Glomerular visceral epithelial cell (primary cell): Measurements from ENCODE around the gene EEF2KMT.
A peak's percentile ranks its signal among the peaks of the same experiment; 100 is the strongest.
"Not testable (repeated sequence)": the region's sequence is repeated elsewhere in the genome, so short reads cannot be mapped to it uniquely, and the experiment has no call there.

ENCODE experiments used
- DNase-seq: peaks from one replicate; pipeline ENCODE4 v3.0.0-alpha.2; 2016; ENCODE audit errors: extremely low spot score

EEF2KMT gene

DNA sequence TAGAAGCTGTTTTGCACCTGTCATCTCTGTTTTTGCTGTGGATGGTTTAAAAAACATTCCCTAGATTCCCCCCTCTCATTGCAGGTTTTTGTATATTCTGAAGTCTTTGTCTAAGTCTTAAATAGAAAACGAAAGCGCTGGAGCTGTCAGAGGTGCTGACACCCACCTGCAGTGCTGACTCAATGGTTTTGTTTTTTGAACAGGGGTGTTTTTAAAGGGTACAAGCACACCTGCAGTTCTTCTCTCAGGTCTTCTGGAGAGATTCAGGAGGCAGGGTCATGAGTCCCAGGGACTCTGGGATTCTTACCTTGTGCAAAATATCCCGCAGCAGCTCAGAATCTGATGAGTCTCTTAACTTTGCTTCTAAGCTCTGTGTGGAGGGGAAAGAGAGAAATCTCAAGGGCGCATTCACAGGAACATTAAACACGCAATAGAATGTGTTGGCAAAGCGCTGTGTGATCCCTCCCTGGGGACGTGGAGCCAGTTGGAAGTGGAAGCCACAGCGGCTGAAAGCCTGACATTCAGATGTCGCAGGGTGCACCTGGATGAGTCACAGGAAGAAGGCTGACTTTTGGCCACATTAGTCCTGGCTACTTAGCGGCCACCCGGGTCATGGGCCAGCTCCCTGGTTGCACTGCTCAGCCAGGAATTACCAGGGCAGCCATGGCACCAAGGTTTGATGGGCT is 2.3 kb downstream of the EEF2KMT start:
- not testable (repeated sequence) for DNase-seq

GRCh38 chr16:5093746-5094145 is 3.8 kb downstream of the EEF2KMT start:
- DNase-seq, result not testable (repeated sequence)

GRCh38 chr16:5093081-5093480 is 4.5 kb downstream of the EEF2KMT start:
- not testable (repeated sequence) for DNase-seq

GRCh38 chr16:5090592-5090991 is 7.0 kb downstream of the EEF2KMT start:
- not testable (repeated sequence) for DNase-seq

- DNase-seq, result not testable (repeated sequence)
Observed at GRCh38 chr16:5089911-5090555, 7.6 kb downstream of the EEF2KMT start.

GRCh38 chr16:5088936-5089335 is 8.7 kb downstream of the EEF2KMT start:
- DNase-seq, result not testable (repeated sequence)

DNA sequence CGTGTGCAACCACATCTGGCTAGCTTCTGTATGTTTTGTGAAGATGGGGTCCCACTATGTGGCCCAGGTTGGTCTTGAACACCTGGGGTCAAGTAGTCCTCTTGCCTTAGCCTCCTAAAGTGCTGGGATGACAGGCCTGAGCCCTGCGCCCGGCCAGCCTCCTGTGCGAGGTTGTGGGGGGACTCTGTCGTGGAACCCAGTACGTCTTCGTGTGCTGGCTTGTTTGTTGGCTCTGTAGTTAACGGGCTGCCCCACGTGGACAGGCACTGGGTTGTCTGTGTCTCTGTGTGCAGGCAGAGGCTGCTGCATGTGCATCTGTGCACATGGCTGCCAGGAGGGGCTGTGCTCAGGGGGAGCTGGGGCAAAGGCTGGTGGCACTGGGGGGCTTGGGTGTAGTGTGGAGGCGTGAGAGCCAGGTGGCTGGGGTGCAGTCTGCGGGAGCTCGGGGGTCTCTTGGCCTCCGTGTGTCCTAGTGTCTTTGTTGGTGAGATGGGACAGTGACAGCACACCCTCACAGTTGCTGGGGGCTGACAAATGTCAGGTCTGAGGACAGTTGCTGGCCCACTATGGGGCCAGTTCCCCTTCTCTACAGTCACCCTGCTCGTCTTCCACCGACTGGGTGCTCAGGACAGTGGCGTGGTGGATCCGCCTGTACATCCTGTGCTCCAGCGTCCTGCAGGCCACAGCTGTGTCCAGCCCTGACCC is 9.4 kb downstream of the EEF2KMT start:
- not testable (repeated sequence) for DNase-seq

GRCh38 chr16:5085716-5086115 is 11.9 kb downstream of the EEF2KMT start:
- DNase-seq, result not testable (repeated sequence)

DNA sequence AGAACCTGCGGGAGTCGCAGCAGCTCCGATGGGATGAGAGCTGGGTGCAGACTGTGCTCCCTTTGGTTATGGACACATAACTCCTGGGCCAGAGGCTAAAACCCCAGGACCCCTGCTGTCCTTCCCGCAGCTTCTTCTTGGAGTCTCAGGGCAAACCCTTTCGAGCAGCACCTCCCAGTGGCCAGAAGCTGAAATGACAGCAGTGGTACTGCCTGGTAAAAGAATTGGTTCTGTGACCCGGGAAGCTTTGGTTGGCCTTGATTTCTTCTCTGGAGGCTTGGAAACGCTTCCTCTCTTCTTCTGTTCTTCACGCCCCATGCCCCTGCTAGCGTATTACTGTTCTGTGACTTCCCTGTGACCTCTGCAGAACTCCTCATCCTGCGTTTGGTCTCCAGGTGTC is 12.8 kb downstream of the EEF2KMT start:
- peak; percentile 44 for DNase-seq

DNA sequence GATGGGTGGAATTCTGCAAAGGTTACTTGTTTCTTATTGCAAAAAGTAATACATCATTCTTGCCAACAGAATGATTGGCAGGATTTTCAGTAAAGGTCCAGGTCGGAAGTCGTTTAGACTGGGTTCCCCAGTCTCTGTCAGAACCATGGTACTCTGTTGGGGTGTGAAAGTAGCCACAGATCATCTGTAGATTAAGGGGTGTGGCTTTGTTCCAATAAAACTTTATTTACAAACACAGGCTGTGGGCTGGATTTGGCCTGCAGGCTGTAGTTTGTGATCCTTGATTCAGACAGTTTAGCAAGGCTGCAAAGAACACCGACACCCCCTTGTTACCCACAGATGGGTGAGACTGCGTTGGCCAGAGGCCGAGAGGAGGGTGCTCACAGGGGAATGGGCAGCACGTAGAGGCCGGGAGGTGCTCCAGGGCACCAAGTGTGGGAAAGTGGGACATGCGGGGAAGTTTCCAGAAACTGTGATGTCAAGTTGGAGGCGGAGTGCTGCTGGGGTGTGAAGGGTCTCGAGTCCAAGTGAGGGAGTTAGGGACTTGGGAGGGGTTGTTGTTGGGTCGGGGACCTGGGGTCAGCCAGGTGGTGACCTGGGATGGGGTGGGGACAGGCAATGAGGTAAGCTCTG is 13.4 kb downstream of the EEF2KMT start:
- not testable (repeated sequence) for DNase-seq

GRCh38 chr16:5083646-5084045 is 13.9 kb downstream of the EEF2KMT start:
- DNase-seq, result not testable (repeated sequence)

GRCh38 chr16:5080996-5081395 is 16.6 kb downstream of the EEF2KMT start:
- DNase-seq, result not testable (repeated sequence)

GRCh38 chr16:5080461-5080860 is 17.1 kb downstream of the EEF2KMT start:
- not testable (repeated sequence) for DNase-seq

GRCh38 chr16:5078626-5079025 is 19.0 kb downstream of the EEF2KMT start:
- DNase-seq, result no peak

DNA sequence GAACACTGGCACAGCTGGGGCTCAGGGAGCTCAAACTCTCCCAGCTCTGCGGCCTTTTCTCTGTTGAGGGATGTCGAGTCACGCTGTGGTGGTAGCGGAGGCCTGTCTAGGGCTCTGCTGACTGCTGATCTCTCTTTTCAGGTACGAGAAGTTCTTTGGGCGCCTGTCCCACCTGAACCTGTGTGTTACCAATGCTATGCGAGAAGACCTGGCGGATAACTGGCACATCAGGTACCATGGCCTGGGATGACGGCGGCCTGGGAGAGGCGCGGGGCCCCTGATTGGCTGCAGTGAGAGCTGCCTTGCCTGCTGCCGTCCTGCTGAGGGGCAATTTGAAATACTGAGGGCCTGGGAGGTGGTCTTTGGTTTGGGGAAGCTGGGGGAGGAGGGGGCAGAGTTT is 20.3 kb downstream of the EEF2KMT start:
- no peak for DNase-seq

DNA sequence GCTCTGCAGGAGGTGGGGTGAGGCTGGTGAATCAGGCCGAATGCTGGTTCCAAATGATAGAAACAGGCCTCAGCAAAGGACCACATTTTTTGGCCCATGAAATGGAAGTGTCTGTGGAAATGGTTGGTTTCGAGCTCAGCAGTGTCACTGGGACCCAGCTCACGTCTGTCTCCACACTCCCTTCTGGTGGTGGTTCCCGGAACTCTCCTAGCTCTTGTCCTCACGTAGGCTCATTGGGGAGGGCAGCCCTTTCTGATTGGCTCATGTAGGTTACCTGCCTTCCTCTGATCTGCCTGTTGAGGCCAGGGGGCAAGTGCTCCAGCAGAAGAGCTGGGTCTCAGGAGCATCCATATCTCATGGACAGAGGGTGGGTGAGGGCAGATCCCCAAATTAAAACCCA is 22.0 kb downstream of the EEF2KMT start:
- DNase-seq, result no peak

GRCh38 chr16:5073771-5074170 is 23.8 kb downstream of the EEF2KMT start:
- not testable (repeated sequence) for DNase-seq

- no peak for DNase-seq
Observed at GRCh38 chr16:5073279-5073629, 24.3 kb downstream of the EEF2KMT start.

DNA sequence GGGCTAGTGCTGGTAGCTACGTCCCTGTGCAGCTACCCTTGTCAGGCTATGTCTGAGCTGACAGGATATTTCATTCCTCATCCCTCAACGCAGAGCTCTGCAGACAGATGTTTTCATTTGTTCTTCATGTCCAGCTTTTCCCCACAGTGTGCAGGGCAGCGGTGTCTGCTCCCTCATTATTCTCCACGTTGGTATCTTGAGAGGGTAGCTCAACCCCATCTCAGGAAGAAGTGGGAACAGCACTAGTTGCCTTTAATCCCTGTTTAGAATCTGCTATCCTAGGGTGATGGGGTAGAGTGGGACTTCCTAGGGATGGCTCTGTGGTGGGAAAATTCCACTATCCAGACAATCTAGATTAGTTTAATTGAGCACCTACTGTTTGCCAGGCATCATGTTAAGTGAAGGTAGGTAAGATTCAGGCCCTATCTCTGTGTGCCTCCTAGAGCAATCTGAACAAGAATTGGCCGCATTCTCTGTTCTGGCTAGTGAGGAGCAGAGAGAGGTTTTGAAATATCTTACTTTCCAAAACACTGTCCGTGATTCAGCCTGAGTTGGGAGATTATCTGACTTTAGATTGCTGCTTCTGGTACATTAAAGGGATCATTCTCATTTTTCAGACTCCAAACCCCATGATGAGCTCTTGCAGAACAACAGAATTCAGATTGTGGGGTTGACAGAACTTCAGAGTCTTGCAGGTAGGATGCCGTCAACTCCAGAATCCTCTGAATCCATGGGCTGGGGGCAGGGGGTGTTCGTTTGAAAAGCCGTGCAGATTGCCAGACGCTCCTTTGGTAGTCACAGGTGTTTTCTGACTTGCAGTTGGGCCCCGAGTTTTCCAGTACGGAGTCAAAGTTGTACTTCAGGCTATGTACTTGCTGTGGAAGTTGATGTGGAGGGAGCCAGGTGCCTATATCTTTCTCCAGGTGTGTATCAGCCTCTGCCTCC is 25.0 kb downstream of the EEF2KMT start:
- no peak for DNase-seq

- DNase-seq, result peak; percentile 81
Observed at GRCh38 chr16:5071681-5072333, 25.8 kb downstream of the EEF2KMT start, which contains the start of gene ALG1. TSS of gene ALG1 (plus strand) at chr16:5071843. CDS start at chr16:5071850, 7 bp downstream.

DNA sequence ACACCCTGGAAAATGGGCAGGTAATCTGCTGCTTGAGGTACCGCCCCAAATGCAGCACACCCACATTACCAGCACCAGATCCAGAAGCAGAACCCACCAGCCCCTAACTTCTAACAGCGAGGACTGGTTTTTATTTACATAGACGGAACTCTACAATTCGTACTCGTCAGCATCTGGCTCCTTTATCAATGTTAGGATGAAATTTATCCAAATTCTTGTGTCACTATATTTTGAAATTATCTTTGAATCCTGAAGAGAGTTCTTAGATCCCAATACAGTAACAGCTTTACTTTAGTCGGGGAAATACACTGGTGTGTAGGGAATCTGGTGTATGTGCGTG is 26.3 kb downstream of the EEF2KMT start:
- no peak for DNase-seq
